Activated CD4-positive, alpha-beta memory T cell treated with anti-CD3 and anti-CD28 coated beads, Interleukin-2, amount 10 ng/mL, durations not matched to agents 7 days and 5 days (primary cell): ENCODE measurements around the gene ARHGEF37. TPM values are rescaled to one million over a fixed set of nuclear protein-coding genes. Genes with fewer than 3 reads are reported as not detected.

Source experiments
- CTCF ChIA-PET: fragments of 350-600 bp; sonication (Branson Sonifier 250); formaldehyde crosslinking; loops from one replicate; lab custom pipeline; 2021; ENCODE audit warnings: antibody characterized with exemption, inconsistent platforms; lab: Charles Lee
- POLR2A ChIA-PET: fragments of 350-600 bp; sonication (Branson Sonifier 250); formaldehyde crosslinking; loops from one replicate; lab custom pipeline; 2021; ENCODE audit warnings: antibody characterized with exemption; lab: Charles Lee
- DNase-seq: peaks from one replicate; pipeline ENCODE4 v3.0.0-alpha.2; 2020
- H3K27ac Mint-ChIP-seq: one replicate; pipeline ENCODE4 v1.8.0; 2021; ENCODE audit warnings: mild to moderate bottlenecking, mixed read lengths
- H3K27me3 Mint-ChIP-seq: one replicate; pipeline ENCODE4 v1.8.0; 2021; ENCODE audit warnings: mixed read lengths
- H3K36me3 Mint-ChIP-seq: one replicate; pipeline ENCODE4 v1.8.0; 2021; ENCODE audit warnings: low read depth, mixed read lengths
- H3K4me1 Mint-ChIP-seq: one replicate; pipeline ENCODE4 v1.8.0; 2021; ENCODE audit warnings: mixed read lengths
- H3K4me3 Mint-ChIP-seq: one replicate; pipeline ENCODE4 v1.8.0; 2021; ENCODE audit warnings: mild to moderate bottlenecking, mixed read lengths
- H3K9me3 Mint-ChIP-seq: one replicate; pipeline ENCODE4 v1.8.0; 2021; ENCODE audit warnings: mixed read lengths
- total RNA-seq, 2 experiments: library from RNA; stranded (reverse); gene quantifications; one replicate each; pipeline ENCODE4 v1.2.3, GENCODE V29; 2021

ARHGEF37 gene
- total RNA-seq, 2 experiments from 2014 or later = 0.88 to 1.1 TPM

DNA sequence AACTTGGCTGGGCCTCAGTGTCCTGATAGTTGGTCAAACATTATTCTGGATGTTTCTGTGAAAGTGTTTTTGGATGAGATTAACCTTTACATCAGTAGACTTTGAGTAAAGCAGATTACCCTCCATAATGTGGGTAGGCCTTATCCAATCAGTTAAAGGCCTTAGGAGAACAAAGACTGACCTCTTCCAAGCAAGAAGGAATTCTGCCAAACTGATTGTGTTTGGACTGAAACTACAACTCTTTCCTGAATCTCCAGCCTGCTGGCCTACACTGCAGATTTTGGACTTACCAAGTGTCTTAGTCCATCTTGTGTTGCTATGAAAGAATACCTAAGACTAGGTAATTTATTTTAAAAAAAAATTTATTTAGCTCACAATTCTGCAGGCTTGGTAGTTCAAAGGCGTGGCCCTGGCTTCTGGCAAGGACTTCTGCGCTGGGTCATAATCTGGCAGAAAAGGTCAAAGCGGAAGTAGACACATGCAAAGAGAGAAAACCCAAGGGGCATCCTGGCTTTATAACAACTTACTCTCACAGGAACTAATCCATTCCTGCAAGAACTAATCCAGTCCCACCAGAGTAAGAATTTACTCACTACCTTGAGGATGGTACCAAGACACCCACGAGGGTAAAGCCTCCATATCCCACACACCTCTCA lies 8.6 kb upstream of the ARHGEF37 start:
- Mint-ChIP-seq H3K27me3 (no peaks in the 10 kb centered on the region), H3K36me3 (no peaks in the 10 kb centered on the region), H3K4me1 (peaks cover 11% of the 10 kb centered on the region), H3K4me3 (no peak overlapping the region), H3K27ac (no peak overlapping the region), H3K9me3 (no peaks in the 10 kb centered on the region)
- DNase-seq = no peak
- POLR2A ChIA-PET = no interaction called here
- CTCF ChIA-PET = interaction anchor here (1.6 kb wide), 1 partner anchor 10 kb away, joined by 6 read pairs; no protein-coding TSS in a partner anchor

DNA sequence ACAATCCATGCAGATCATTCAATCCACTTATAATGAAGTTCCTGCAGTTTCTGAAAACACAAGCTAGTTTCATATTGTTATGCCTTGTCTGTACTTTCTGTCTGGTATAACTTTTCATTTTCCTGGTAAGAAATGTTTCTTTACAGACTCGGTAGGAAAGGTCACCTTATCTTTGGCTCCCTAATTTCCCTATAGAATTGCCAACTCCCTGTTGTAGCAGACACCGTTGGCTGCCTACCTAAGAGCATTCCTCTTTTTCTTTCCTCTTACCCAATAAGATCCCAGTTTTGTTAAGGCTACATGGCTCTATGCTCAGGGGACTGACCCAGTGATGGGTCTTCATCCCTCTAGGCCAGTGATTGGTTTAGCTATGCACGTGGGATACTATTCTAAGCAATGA lies 6.2 kb upstream of the ARHGEF37 start:
- Mint-ChIP-seq H3K36me3 (no peaks in the 10 kb centered on the region), H3K4me3 (no peak overlapping the region), H3K27me3 (peaks cover under 1% of the 10 kb centered on the region), H3K4me1 (peaks cover 11% of the 10 kb centered on the region), H3K9me3 (no peaks in the 10 kb centered on the region), H3K27ac (no peak overlapping the region)
- POLR2A ChIA-PET = interaction anchor here (1.3 kb wide), 2 partner anchors 24 to 217 kb away, joined by 3 to 4 read pairs; partner anchors contain the start of genes CSNK1A1 and PCYOX1L
- no peak for DNase-seq
- CTCF ChIA-PET = interaction anchor here (0.7 to 2.6 kb wide), 3 partner anchors 10 to 455 kb away, joined by 4 to 14 read pairs (median 9); no protein-coding TSS in a partner anchor

DNA sequence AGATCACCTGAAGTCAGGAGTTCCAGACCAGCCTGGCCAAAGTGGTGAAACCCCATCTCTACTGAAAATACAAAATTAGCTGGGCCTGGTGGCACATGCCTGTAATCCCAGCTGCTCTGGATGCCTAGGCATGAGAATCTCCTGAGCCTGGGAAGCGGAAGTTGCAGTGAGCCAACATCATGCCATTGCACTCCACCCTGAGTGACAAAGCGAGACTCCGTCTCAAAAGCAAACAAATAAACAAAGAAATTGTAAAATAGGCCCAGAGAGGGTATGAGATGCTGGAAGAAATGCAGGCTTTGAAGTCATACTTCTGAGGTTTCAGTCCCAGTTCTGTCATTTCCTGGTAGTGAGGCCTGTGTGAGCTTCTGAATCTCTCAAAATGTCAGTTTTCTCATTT lies 5.3 kb upstream of the ARHGEF37 start:
- Mint-ChIP-seq H3K9me3 (no peaks in the 10 kb centered on the region), H3K4me1 (peaks cover 18% of the 10 kb centered on the region), H3K4me3 (no peak overlapping the region), H3K27ac (peak overlapping the region; percentile 70), H3K36me3 (no peaks in the 10 kb centered on the region), H3K27me3 (peaks cover 7% of the 10 kb centered on the region)
- DNase-seq = no peak
- CTCF ChIA-PET = interaction anchor here (0.8 to 2.6 kb wide), 5 partner anchors 9 to 42 kb away, joined by 3 to 14 read pairs (median 5); no protein-coding TSS in a partner anchor
- POLR2A ChIA-PET = interaction anchor here (1.0 to 1.8 kb wide), 5 partner anchors 11 to 231 kb away, joined by 3 to 7 read pairs (median 4); partner anchors contain the start of genes CSNK1A1 and PCYOX1L

DNA sequence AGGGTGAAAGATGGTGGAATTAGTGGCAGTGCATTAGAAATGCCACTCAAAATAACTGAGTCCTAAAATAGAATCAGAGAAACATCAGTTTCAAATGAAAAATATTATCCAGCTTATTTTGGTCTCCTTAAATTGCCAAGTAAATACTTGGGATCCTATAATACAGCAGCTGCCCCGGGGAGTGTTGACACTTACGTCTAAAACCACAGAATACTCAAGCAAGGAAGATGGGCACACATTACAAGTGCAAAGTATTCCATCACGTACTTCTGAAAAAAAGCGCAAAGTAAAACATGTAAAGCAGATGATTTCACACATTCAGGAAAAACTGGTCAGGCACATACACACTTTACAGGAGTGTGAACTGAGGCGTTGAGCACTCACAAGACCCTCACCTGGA lies 2.4 kb upstream of the ARHGEF37 start:
- Mint-ChIP-seq H3K4me1 (peaks cover 24% of the 10 kb centered on the region), H3K27me3 (peaks cover 14% of the 10 kb centered on the region), H3K4me3 (no peak overlapping the region), H3K9me3 (no peaks in the 10 kb centered on the region), H3K36me3 (no peaks in the 10 kb centered on the region), H3K27ac (no peak overlapping the region)
- ChIA-PET CTCF (interaction anchor here (1.0 to 4.6 kb wide), 2 partner anchors 14 to 39 kb away, joined by 3 to 24 read pairs; no protein-coding TSS in a partner anchor), POLR2A (interaction anchor here (3.3 kb wide), 1 partner anchor 28 kb away, joined by 16 read pairs; the partner anchor contains the start of gene CSNK1A1)
- DNase-seq = no peak

DNA sequence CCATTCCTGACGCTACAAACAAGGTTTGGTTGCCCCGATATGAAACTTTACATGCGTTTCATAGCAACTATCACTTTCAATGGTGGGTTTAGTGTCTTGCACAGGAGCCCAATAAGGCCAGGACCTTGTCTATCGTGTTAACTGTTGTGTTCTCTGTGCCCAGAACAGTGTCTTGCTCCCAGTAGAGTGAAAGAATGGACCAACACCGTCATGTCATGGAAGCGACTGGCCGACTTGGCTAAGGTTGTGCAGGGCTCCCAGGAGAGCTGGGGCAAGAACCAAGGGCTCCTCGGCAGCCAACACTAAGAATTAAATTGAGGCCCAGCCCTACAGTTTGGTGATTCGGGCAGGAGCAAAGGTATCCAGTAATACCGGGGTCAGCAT lies 498 bp upstream of the ARHGEF37 start:
- H3K9me3 Mint-ChIP-seq = no peaks in the 10 kb centered on the region
- H3K4me3 Mint-ChIP-seq = peak overlapping the region; percentile 65
- DNase-seq = no peak
- peaks cover 23% of the 10 kb centered on the region for H3K4me1 Mint-ChIP-seq
- no peak overlapping the region for H3K27ac Mint-ChIP-seq
- POLR2A ChIA-PET = interaction anchor here (0.8 to 3.3 kb wide), 5 partner anchors 23 to 225 kb away, joined by 3 to 16 read pairs (median 3); partner anchors contain the start of gene CSNK1A1
- peaks cover 14% of the 10 kb centered on the region for H3K27me3 Mint-ChIP-seq
- CTCF ChIA-PET = interaction anchor here (2.1 to 4.6 kb wide), 2 partner anchors 29 to 37 kb away, joined by 5 to 24 read pairs; partner anchors contain the start of gene CSNK1A1
- no peaks in the 10 kb centered on the region for H3K36me3 Mint-ChIP-seq

DNA sequence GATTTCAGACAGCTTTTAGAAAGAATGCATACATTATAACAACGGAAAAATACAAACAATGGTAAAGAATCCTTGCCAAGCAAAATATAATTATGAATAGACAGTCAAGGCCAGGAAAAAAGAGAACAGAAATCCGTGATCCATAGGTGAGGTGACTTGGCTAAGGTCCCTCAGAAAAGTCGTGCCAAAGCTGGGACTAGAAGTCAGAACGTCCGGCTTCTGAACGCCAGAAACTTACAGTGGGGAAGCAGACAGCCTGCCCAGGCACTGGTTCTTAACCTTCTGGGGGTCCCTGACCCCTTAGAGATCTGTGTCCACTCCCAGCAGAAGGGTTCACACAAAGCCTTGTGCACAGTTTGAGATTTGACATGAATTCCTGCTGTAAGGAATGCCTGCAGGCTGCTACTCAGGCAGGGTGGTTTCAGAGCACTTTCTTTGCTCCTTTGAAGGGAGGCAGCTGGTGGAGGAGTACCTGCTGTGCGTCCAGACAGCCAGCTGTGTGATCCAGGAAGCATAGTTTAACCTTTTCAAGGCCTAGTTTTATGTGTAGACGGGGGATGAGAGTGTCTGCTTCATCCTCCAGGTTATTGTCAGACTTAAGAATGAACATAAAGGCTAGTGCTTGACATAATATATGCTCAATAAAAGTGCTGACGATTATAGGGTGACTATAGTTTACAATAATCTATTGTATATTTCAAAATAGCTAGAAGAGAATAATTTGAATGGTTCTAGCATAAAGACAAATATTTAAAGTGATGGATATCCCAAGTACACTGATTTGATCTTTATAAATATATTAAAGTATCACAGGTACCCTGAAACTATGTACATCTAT lies 852 bp downstream of the ARHGEF37 start:
- no peaks in the 10 kb centered on the region for H3K9me3 Mint-ChIP-seq
- H3K27me3 Mint-ChIP-seq = peaks cover 14% of the 10 kb centered on the region
- peak overlapping the region; percentile 71 for H3K4me3 Mint-ChIP-seq
- DNase-seq = no peak
- POLR2A ChIA-PET = interaction anchor here (0.8 to 3.3 kb wide), 3 partner anchors 24 to 226 kb away, joined by 3 to 16 read pairs (median 10); partner anchors contain the start of gene CSNK1A1
- peaks cover 19% of the 10 kb centered on the region for H3K4me1 Mint-ChIP-seq
- H3K36me3 Mint-ChIP-seq = no peaks in the 10 kb centered on the region
- H3K27ac Mint-ChIP-seq = no peak overlapping the region
- CTCF ChIA-PET = interaction anchor here (0.9 to 4.6 kb wide), 4 partner anchors 11 to 36 kb away, joined by 3 to 24 read pairs (median 5); partner anchors contain the start of gene CSNK1A1

DNA sequence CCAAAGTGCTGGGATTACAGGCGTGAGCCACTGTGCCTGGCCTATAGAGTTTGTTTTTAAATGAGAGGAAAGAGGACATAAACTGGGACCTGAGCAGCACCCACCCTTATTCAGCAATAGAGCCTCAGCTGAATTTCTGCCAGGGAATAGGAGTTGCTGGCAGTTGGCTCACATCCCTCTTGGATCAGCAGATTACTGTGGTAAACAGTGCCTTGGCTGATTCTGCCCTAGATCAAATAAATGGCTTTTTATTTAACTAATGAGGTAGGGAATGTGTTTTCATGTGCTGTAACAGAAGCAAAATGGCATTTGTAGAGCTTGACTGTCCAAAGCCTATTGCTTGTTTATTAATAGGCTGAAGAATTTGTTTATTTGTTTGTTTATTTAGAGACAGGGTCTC lies 2.1 kb downstream of the ARHGEF37 start:
- ChIA-PET POLR2A (interaction anchor here (0.6 kb wide), 1 partner anchor 72 kb away, joined by 3 read pairs; no protein-coding TSS in a partner anchor), CTCF (interaction anchor here (1.3 kb wide), 1 partner anchor 202 kb away, joined by 3 read pairs; no protein-coding TSS in a partner anchor)
- peaks cover 14% of the 10 kb centered on the region for H3K27me3 Mint-ChIP-seq
- no peak overlapping the region for H3K4me3 Mint-ChIP-seq
- H3K4me1 Mint-ChIP-seq = peaks cover 19% of the 10 kb centered on the region
- DNase-seq = no peak
- no peak overlapping the region for H3K27ac Mint-ChIP-seq
- H3K9me3 Mint-ChIP-seq = no peaks in the 10 kb centered on the region
- no peaks in the 10 kb centered on the region for H3K36me3 Mint-ChIP-seq

DNA sequence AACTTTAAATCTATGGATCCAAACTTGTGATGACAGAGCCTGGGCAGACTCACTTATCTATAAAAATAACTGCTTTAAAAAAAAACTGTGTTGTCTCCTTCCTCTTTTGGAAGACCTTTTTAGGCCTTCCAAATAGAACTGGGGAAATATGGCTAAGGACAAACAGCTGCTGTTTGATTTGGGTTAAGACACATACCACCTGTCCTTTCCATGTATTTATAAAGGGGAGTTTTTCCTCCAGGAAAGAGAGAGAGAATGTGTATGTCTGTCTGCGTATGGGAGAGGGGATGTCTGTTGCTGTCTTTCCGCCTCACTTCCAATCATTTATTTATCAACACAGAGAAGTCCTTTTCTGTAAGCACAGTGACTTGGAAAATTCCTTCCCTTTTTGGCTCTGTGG lies 2.8 kb downstream of the ARHGEF37 start:
- no peak overlapping the region for H3K27ac Mint-ChIP-seq
- CTCF ChIA-PET = interaction anchor here (1.3 kb wide), 1 partner anchor 203 kb away, joined by 3 read pairs; no protein-coding TSS in a partner anchor

DNA sequence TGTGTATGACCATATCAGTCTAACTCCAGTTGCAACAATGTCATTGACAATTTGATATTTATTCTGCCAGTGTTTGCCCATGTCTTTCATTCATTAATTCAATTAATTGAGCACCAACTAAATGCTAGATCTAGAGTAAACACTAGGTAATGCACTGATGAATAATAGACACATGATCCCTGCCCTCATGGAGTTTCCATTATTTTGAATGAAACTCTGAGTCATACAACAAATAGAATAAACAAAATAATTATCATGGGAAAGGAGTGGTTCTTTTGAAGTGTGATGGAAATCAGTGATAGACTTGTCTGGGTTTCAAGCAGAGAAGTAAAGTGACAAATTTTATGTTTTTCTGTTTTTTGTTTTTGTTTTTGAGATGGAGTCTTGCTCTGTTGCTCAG lies 4.6 kb downstream of the ARHGEF37 start:
- H3K4me3 Mint-ChIP-seq = no peak overlapping the region
- peaks cover 13% of the 10 kb centered on the region for H3K4me1 Mint-ChIP-seq
- DNase-seq = no peak
- CTCF ChIA-PET = no interaction called here
- peaks cover 7% of the 10 kb centered on the region for H3K27me3 Mint-ChIP-seq
- H3K9me3 Mint-ChIP-seq = no peaks in the 10 kb centered on the region
- POLR2A ChIA-PET = no interaction called here
- H3K36me3 Mint-ChIP-seq = no peaks in the 10 kb centered on the region
- H3K27ac Mint-ChIP-seq = no peak overlapping the region

More for the DNA sequence above, 2.8 kb downstream of the ARHGEF37 start:
- Mint-ChIP-seq H3K9me3 (no peaks in the 10 kb centered on the region), H3K4me3 (no peak overlapping the region), H3K4me1 (peaks cover 19% of the 10 kb centered on the region), H3K36me3 (no peaks in the 10 kb centered on the region), H3K27me3 (peaks cover 14% of the 10 kb centered on the region)
- POLR2A ChIA-PET = interaction anchor here (0.6 kb wide), 1 partner anchor 73 kb away, joined by 3 read pairs; no protein-coding TSS in a partner anchor
- DNase-seq = no peak

DNA sequence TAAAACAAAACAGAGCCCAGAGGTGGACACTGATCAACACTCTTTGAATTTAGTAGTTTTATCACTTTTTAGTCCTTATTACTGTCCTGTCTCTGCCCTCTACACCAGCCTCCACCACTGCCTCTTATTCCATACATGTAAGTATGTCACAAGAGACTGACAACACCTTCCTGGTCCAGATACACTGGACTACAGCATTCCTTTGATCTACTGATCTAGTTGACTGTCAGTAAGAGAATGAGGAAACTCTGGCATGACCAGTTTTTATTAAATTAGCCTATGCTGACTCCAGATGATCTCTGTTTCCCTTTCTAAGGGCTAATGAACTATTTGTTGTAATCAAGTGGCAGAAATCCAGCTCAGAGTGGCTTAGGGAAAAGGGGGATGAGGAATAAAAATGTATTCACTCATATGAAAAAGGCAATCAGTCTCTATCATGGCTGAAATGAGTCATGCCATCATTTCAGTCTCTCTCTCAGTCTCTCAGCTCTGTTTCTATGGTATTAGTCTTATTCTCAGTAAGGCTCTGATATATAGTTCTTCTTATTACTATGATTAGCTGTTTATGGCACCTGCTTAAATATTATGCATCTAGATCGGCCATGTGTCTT lies 5.5 kb downstream of the ARHGEF37 start:
- ChIA-PET POLR2A (interaction anchor here (1.1 kb wide), 2 partner anchors 11 to 19 kb away, joined by 3 read pairs; no protein-coding TSS in a partner anchor), CTCF (interaction anchor here (2.6 kb wide), 1 partner anchor 32 kb away, joined by 9 read pairs; no protein-coding TSS in a partner anchor)
- Mint-ChIP-seq H3K27me3 (peaks cover 4% of the 10 kb centered on the region), H3K27ac (no peak overlapping the region), H3K9me3 (no peaks in the 10 kb centered on the region), H3K4me3 (no peak overlapping the region), H3K4me1 (peaks cover 6% of the 10 kb centered on the region), H3K36me3 (no peaks in the 10 kb centered on the region)
- DNase-seq = no peak

DNA sequence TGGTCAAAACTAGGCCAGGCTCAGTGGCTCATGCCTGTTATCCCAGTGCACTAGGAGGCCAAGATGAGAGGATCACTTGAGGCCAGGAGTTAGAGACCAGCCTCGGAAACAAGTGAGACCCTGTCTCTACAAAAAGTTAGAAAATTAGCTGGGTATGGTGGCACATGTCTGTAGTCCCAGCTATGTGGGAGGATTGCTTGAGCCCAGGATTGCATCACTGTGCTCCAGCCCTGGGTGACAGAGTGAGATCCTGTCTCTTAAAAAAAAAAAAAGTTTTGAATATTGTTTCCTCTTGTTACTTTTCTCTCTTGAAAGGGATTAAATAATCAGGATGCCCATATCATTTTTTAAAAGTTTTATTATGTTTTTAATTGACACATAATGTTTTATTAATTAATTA lies 7.6 kb downstream of the ARHGEF37 start:
- DNase-seq = no peak
- ChIA-PET POLR2A (interaction anchor here (0.6 kb wide), 1 partner anchor 12 kb away, joined by 3 read pairs; no protein-coding TSS in a partner anchor), CTCF (interaction anchor here (1.7 to 2.6 kb wide), 2 partner anchors 23 to 30 kb away, joined by 4 to 9 read pairs; no protein-coding TSS in a partner anchor)
- Mint-ChIP-seq H3K36me3 (no peaks in the 10 kb centered on the region), H3K27ac (no peak overlapping the region), H3K9me3 (no peaks in the 10 kb centered on the region), H3K27me3 (peaks cover 6% of the 10 kb centered on the region), H3K4me3 (no peak overlapping the region), H3K4me1 (peaks cover 6% of the 10 kb centered on the region)

DNA sequence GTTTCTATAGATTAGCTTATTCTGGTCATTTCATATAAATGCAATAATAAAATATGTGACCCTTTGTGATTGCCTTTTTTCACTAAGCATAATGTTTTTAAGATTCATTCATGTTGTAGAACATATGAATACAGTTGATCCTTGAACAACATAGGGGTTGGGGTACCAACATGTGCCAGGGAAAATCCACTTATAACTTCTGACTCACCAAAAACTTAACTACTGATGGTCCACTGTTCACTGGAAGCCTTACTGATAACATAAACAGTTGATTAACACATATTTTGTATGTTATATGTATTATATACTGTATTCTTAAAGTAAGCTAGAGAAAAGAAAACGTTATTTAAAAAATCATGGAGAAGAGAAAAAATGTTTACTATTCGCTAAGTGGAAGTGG lies 12.1 kb downstream of the ARHGEF37 start:
- peaks cover 9% of the 10 kb centered on the region for H3K27me3 Mint-ChIP-seq
- no peak for DNase-seq
- H3K4me3 Mint-ChIP-seq = no peak overlapping the region
- no peaks in the 10 kb centered on the region for H3K9me3 Mint-ChIP-seq
- no peak overlapping the region for H3K27ac Mint-ChIP-seq
- ChIA-PET POLR2A (no interaction called here), CTCF (interaction anchor here (0.9 to 1.5 kb wide), 4 partner anchors 11 to 44 kb away, joined by 3 to 4 read pairs (median 3); no protein-coding TSS in a partner anchor)
- no peaks in the 10 kb centered on the region for H3K36me3 Mint-ChIP-seq
- H3K4me1 Mint-ChIP-seq = peaks cover 2% of the 10 kb centered on the region
